LNCaP clone FGC (cell line): ENCODE data around the gene MINDY3.

Experiments
- DNase-seq: peaks from one replicate; pipeline ENCODE4 v3.0.0-alpha.2; 2011; ENCODE audit warnings: low read depth
- H3K4me3 ChIP-seq: 2 replicates; pipeline ENCODE4 v1.5.1; 2011; ENCODE audit warnings: mild to moderate bottlenecking, low read depth, low read length, control low read depth
- CTCF ChIP-seq: IDR thresholded peaks from 2 replicates; pipeline ENCODE4 v1.5.1; 2012; ENCODE audit warnings: mild to moderate bottlenecking; ENCODE audit not compliant: control insufficient read depth, insufficient read depth; ENCODE audit errors: extremely low read depth

MINDY3 gene

GRCh38 chr10:15809450-15809849 is 50.9 kb downstream of the MINDY3 start:
- TF ChIP-seq CTCF, result no peak
- H3K4me3 ChIP-seq, result no peak overlapping the region
- no peak for DNase-seq

GRCh38 chr10:15808204-15808797 is 52.0 kb downstream of the MINDY3 start:
- DNase-seq, result no peak
- no peak for TF ChIP-seq CTCF
- no peak overlapping the region for H3K4me3 ChIP-seq

- DNase-seq, result no peak
- no peak overlapping the region for H3K4me3 ChIP-seq
- TF ChIP-seq CTCF, result no peak
Observed at GRCh38 chr10:15805395-15806058, 54.8 kb downstream of the MINDY3 start.

- no peak for DNase-seq
- TF ChIP-seq CTCF, result no peak
Observed at GRCh38 chr10:15804109-15804508, 56.2 kb downstream of the MINDY3 start.

GRCh38 chr10:15802375-15802949 is 57.8 kb downstream of the MINDY3 start:
- H3K4me3 ChIP-seq, result no peak overlapping the region
- TF ChIP-seq CTCF, result no peak
- DNase-seq, result no peak

More at GRCh38 chr10:15804109-15804508, 56.2 kb downstream of the MINDY3 start:
- H3K4me3 ChIP-seq, result no peak overlapping the region

- DNase-seq, result no peak
- no peak for TF ChIP-seq CTCF
- no peak overlapping the region for H3K4me3 ChIP-seq
Observed at GRCh38 chr10:15801641-15802040, 58.7 kb downstream of the MINDY3 start.

GRCh38 chr10:15801147-15801546 is 59.2 kb downstream of the MINDY3 start:
- DNase-seq, result no peak
- no peak overlapping the region for H3K4me3 ChIP-seq
- no peak for TF ChIP-seq CTCF
